HepG2 (cell line): ENCODE data around the gene RAB5B. TPM values are rescaled to one million over a fixed set of nuclear protein-coding genes. Genes with fewer than 3 reads are reported as not detected.

Experiments used
- ATAC-seq: fragments of 200-7000 bp; cut with Tn5 transposase; 3 replicates; pipeline ENCODE4 v1.9.1; 2020; ENCODE audit warnings: mild to moderate bottlenecking, moderate library complexity
- BruUV-seq: library from RNA; stranded (reverse); fragments of 400-500 nt; replicated peaks from 2 replicates; lab custom pipeline; 2021; lab: Mats Ljungman, UMichigan
- CTCF ChIA-PET: fragments of 300-600 bp; formaldehyde crosslinking; extraction: SDS; loops from one replicate; lab custom pipeline; 2021; ENCODE audit warnings: low total read pairs, inconsistent platforms, low intra/inter-chr PET ratio; lab: Yijun Ruan, JAX
- POLR2A ChIA-PET: fragments of 350-600 bp; sonication (Branson Sonifier 250); formaldehyde crosslinking; loops from one replicate; lab custom pipeline; 2020; ENCODE audit warnings: antibody characterized with exemption, inconsistent platforms; lab: Yijun Ruan, JAX
- DNase-seq: peaks from one replicate; pipeline ENCODE4 v3.0.0-alpha.2; 2015; ENCODE audit warnings: low spot score
- FAIRE-seq: peaks from 3 replicates; lab custom pipeline; 2011; peaks lifted over from hg19 to GRCh38; lab: Jason Lieb, UNC
- H2AFZ ChIP-seq: one replicate; pipeline ENCODE4 v1.6.1; 2011; ENCODE audit warnings: low read length, inconsistent platforms
- H3K27ac ChIP-seq: fragments of 300-600 bp; 3 replicates; pipeline ENCODE4 v1.8.0; 2011; ENCODE audit warnings: mixed run types, mild to moderate bottlenecking, mixed read lengths, low read length, inconsistent platforms; ENCODE audit not compliant: insufficient read depth; ENCODE audit errors: extremely low read length
- H3K27me3 ChIP-seq, 2 experiments: fragments of 200-600 bp in 1 of 2; 2 replicates in 1 of 2; 3 replicates in 1 of 2; pipeline versions ENCODE4 v1.6.0 to v1.8.0; 2011; ENCODE audit warnings: low read length in 2 of 2, mild to moderate bottlenecking in 2 of 2, moderate library complexity in 2 of 2, inconsistent platforms in 1 of 2; ENCODE audit not compliant: insufficient read depth in 2 of 2, control insufficient read depth in 1 of 2
- H3K36me3 ChIP-seq, 2 experiments: fragments of 200-600 bp in 1 of 2; replicated peaks in 1 of 2; 2 replicates in 1 of 2; 3 replicates in 1 of 2; pipeline versions ENCODE4 v1.5.1 to v1.8.0; 2011; ENCODE audit warnings: low read length in 2 of 2, inconsistent platforms in 1 of 2; ENCODE audit not compliant: insufficient read depth in 2 of 2, control insufficient read depth in 1 of 2
- H3K4me1 ChIP-seq: 2 replicates; pipeline ENCODE4 v1.5.1; 2012; ENCODE audit warnings: low read length, inconsistent platforms; ENCODE audit not compliant: insufficient read depth
- H3K4me2 ChIP-seq: 2 replicates; pipeline ENCODE4 v1.6.0; 2011; ENCODE audit warnings: low read depth, low read length, inconsistent platforms
- H3K4me3 ChIP-seq, 3 experiments: fragments of 200-600 bp in 1 of 3; sonication (generic), shearing (Covaris generic) in 1 of 3; replicated peaks in 1 of 3; 2 replicates each; pipeline ENCODE4 v1.5.1; 2011 to 2016; ENCODE audit warnings: low read length in 3 of 3, inconsistent platforms in 2 of 3, low read depth in 2 of 3, mild to moderate bottlenecking in 2 of 3, control low read depth in 1 of 3, mixed read lengths in 1 of 3; ENCODE audit not compliant: insufficient read depth in 1 of 3
- H3K79me2 ChIP-seq: one replicate; pipeline ENCODE4 v1.6.1; 2011; ENCODE audit warnings: low read length, inconsistent platforms; ENCODE audit not compliant: insufficient read depth
- H3K9ac ChIP-seq: 2 replicates; pipeline ENCODE4 v1.6.0; 2011; ENCODE audit warnings: mild to moderate bottlenecking, low read depth, low read length, inconsistent platforms; ENCODE audit not compliant: insufficient read depth
- H3K9me3 ChIP-seq: 2 replicates; pipeline ENCODE4 v1.5.1; 2012; ENCODE audit warnings: mild to moderate bottlenecking, low read length
- H4K20me1 ChIP-seq: 2 replicates; pipeline ENCODE4 v1.6.0; 2011; ENCODE audit warnings: inconsistent platforms, mild to moderate bottlenecking, low read length, moderate library complexity; ENCODE audit not compliant: insufficient read depth
- ADNP ChIP-seq: sonication (generic); formaldehyde crosslinking; IDR thresholded peaks from 2 replicates; pipeline ENCODE4 v1.4.0; 2020; ENCODE audit warnings: missing genetic modification reagents
- CSRNP2 ChIP-seq: sonication (generic); formaldehyde crosslinking; conservative IDR thresholded peaks from 2 replicates; pipeline ENCODE4 v1.8.0; 2022; ENCODE audit warnings: low read depth, missing genetic modification reagents
- ELF3 ChIP-seq: IDR thresholded peaks from 2 replicates; pipeline ENCODE4 v1.6.1; 2016; ENCODE audit warnings: missing genetic modification reagents, missing compliant biosample characterization
- ETV6 ChIP-seq: sonication (generic); formaldehyde crosslinking; conservative IDR thresholded peaks from 2 replicates; pipeline ENCODE4 v1.4.0; 2020; ENCODE audit warnings: missing genetic modification reagents
- SETDB1 ChIP-seq: sonication (generic); formaldehyde crosslinking; IDR thresholded peaks from 2 replicates; pipeline ENCODE4 v1.5.1; 2020; ENCODE audit warnings: missing genetic modification reagents, mild to moderate bottlenecking, borderline replicate concordance
- SOX5 ChIP-seq: IDR thresholded peaks from 2 replicates; pipeline ENCODE4 v1.6.1; 2016; ENCODE audit warnings: borderline replicate concordance
- SRSF4 ChIP-seq: fragments of 200-400 bp; formaldehyde crosslinking; IDR thresholded peaks from one replicate; pipeline ENCODE4 v1.6.1; 2018; ENCODE audit warnings: mild to moderate bottlenecking, low read depth, low read length, moderate library complexity; ENCODE audit not compliant: poor library complexity, severe bottlenecking
- TBP ChIP-seq: sonication (generic); formaldehyde crosslinking; IDR thresholded peaks from 2 replicates; pipeline ENCODE4 v1.5.0; 2020; ENCODE audit warnings: missing genetic modification reagents
- TFAP4 ChIP-seq: sonication (generic); IDR thresholded peaks from 2 replicates; pipeline ENCODE4 v1.6.1; 2016; ENCODE audit warnings: low read depth, borderline replicate concordance
- ZBTB43 ChIP-seq: sonication (generic); formaldehyde crosslinking; conservative IDR thresholded peaks from 2 replicates; pipeline ENCODE4 v1.4.0; 2020; ENCODE audit warnings: missing genetic modification reagents
- ZNF282 ChIP-seq: fragments of 450-650 bp; IDR thresholded peaks from 2 replicates; pipeline ENCODE4 v1.6.1; 2018; ENCODE audit not compliant: partially characterized antibody
- ZNF30 ChIP-seq: sonication (generic); formaldehyde crosslinking; IDR thresholded peaks from 2 replicates; pipeline ENCODE4 v1.5.0; 2020; ENCODE audit warnings: mild to moderate bottlenecking, missing genetic modification reagents
- ZNF362 ChIP-seq: sonication (generic); formaldehyde crosslinking; IDR thresholded peaks from 2 replicates; pipeline ENCODE4 v1.4.0; 2020; ENCODE audit warnings: missing genetic modification reagents, mild to moderate bottlenecking, borderline replicate concordance
- ZNF460 ChIP-seq: sonication (generic); formaldehyde crosslinking; IDR thresholded peaks from 2 replicates; pipeline ENCODE4 v1.5.1; 2020; ENCODE audit warnings: missing genetic modification reagents, mild to moderate bottlenecking, borderline replicate concordance
- ZNF503 ChIP-seq: sonication (generic); formaldehyde crosslinking; IDR thresholded peaks from 2 replicates; pipeline ENCODE4 v1.4.0; 2020; ENCODE audit warnings: missing genetic modification reagents
- ZNF558 ChIP-seq: sonication (generic); formaldehyde crosslinking; IDR thresholded peaks from 2 replicates; pipeline ENCODE4 v1.9.0; 2022; ENCODE audit warnings: mild to moderate bottlenecking, missing genetic modification reagents, borderline replicate concordance
- ZNF563 ChIP-seq: sonication (generic); formaldehyde crosslinking; IDR thresholded peaks from 2 replicates; pipeline ENCODE4 v1.8.0; 2022; ENCODE audit warnings: mild to moderate bottlenecking, moderate library complexity, missing genetic modification reagents
- WGBS: methylation state at CpG from one replicate; pipeline ENCODE4 v1.1.6; 2017; ENCODE audit warnings: low lambda C conversion rate; 5-methylcytosine and 5-hydroxymethylcytosine counted together
- in situ Hi-C: cut with HindIII; loops from 2 replicates; pipeline ENCODE4 v1.10.0; 2017; ENCODE audit warnings: low pct_unique_long_range_greater_than_20kb; ENCODE audit not compliant: extremely low pct_ligation_motif_present
- intact Hi-C: fragments of 100-400 bp; cut with micrococcal nuclease; formaldehyde crosslinking; loops from one replicate; pipeline ENCODE4 v1.10.0; 2022; ENCODE audit not compliant: unreplicated experiment
- polyA plus RNA-seq, 8 experiments: library from polyadenylated mRNA; depleted of rRNA in 3 of 8; stranded (reverse) in 7 of 8; unstranded in 1 of 8; fragments of >200 nt; fragmentation: Illumina TruSeq in 4 of 8; extraction: Trizol in 4 of 8; gene quantifications; 2 replicates each; pipeline versions ENCODE4 v1.2.1 to v1.2.3, GENCODE V29; 2011 to 2016; ENCODE audit warnings: low read depth in 4 of 8, missing spikeins in 1 of 8, mixed read lengths in 1 of 8; ENCODE audit not compliant: insufficient read depth in 1 of 8
- total RNA-seq, 5 experiments: library from RNA; depleted of rRNA; stranded (reverse); fragments of >200 nt; fragmentation: Illumina TruSeq; extraction: Trizol; gene quantifications; 2 replicates each; pipeline ENCODE4 v1.2.3, GENCODE V29; 2016; ENCODE audit warnings: low read depth in 1 of 5

Gene RAB5B
- total and polyA plus RNA-seq, 2 of the 13 experiments (the other 11 are each of a cell fraction or from before 2014, with no cell fraction given): 26.0 to 68.3 TPM

- DNase-seq (no peak), FAIRE-seq (no peak), ATAC-seq (no peak)
- ChIA-PET CTCF (no interaction called here), POLR2A (no interaction called here)
- no peak overlapping the region for H3K27ac ChIP-seq
- no peak overlapping the region for H2AFZ ChIP-seq
- H3K4me3 ChIP-seq: no peak overlapping the region
- intact Hi-C loops (loop anchor here (5.0 kb wide), 1 partner anchor 297 kb away; no protein-coding TSS in a partner anchor), in situ Hi-C loops (loop anchor here (5.0 to 10.0 kb wide), 3 partner anchors 37 to 297 kb away; partner anchors contain the start of genes RAB5B and SUOX)
- BruUV-seq: no TSS peak
- H3K36me3 ChIP-seq: peaks cover 0 to 28% of the 10 kb centered on the region in 2 experiments; a peak in 4 of 5 replicates
- no peaks in the 10 kb centered on the region for H4K20me1 ChIP-seq
- no peak overlapping the region for H3K9ac ChIP-seq
- no peak overlapping the region for H3K4me2 ChIP-seq
- 90% methylated on average over 18 of the region's 21 CpGs for WGBS
- H3K27me3 ChIP-seq: no peaks in the 10 kb centered on the region
- no peaks in the 10 kb centered on the region for H3K79me2 ChIP-seq
- peaks cover 25% of the 10 kb centered on the region for H3K4me1 ChIP-seq
- no peaks in the 10 kb centered on the region for H3K9me3 ChIP-seq
- no peak for TF ChIP-seq SETDB1 (CRISPR knock-in tag)
- TF ChIP-seq TFAP4: no peak
- TF ChIP-seq ZNF282: no peak
- no peak for TF ChIP-seq ZBTB43 (CRISPR knock-in tag)
- no peak for TF ChIP-seq ZNF563 (CRISPR knock-in tag)
- TF ChIP-seq ZNF460: no peak
- no peak for TF ChIP-seq SRSF4
- no peak for TF ChIP-seq TBP (CRISPR knock-in tag)
- TF ChIP-seq ZNF30 (CRISPR knock-in tag): no peak
- TF ChIP-seq ZNF503 (CRISPR knock-in tag): no peak
- TF ChIP-seq ZNF558: no peak
- no peak for TF ChIP-seq CSRNP2
- no peak for TF ChIP-seq SOX5 (CRISPR knock-in tag)
- no peak for TF ChIP-seq ELF3
- TF ChIP-seq ZNF362 (CRISPR knock-in tag): no peak
- TF ChIP-seq ADNP (CRISPR knock-in tag): no peak
- no peak for TF ChIP-seq ETV6 (CRISPR knock-in tag)
Measured at GRCh38 chr12:56034586-56035332, 60.9 kb downstream of the RAB5B start.
